ENCODE measurements around the gene KRT6A.

DNA sequence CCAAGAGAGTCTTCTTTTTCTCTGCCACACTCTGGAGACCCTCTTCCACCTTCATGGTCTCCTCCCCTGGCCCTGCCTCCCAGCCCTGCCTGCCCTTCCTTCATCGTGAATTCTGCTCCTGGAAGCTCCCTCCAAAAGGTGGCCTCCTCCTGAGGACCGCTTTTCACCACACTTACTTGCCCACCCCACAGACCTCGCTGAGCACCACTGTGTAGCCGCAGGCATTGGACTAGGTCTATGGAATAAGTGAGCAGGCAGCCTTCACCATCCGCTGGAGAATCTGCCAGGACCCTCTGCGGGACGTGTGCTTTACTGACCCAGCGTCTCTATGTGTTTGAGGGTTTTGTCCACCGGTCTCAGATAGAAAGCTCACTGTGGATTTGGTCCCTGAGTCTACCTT, 36.8 kb upstream of the KRT6A start:
- TF ChIP-seq, protein P1, sequence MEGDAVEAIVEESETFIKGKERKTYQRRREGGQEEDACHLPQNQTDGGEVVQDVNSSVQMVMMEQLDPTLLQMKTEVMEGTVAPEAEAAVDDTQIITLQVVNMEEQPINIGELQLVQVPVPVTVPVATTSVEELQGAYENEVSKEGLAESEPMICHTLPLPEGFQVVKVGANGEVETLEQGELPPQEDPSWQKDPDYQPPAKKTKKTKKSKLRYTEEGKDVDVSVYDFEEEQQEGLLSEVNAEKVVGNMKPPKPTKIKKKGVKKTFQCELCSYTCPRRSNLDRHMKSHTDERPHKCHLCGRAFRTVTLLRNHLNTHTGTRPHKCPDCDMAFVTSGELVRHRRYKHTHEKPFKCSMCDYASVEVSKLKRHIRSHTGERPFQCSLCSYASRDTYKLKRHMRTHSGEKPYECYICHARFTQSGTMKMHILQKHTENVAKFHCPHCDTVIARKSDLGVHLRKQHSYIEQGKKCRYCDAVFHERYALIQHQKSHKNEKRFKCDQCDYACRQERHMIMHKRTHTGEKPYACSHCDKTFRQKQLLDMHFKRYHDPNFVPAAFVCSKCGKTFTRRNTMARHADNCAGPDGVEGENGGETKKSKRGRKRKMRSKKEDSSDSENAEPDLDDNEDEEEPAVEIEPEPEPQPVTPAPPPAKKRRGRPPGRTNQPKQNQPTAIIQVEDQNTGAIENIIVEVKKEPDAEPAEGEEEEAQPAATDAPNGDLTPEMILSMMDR (IDR thresholded peaks at IDR 0.05): no peak
- no peak for TF ChIP-seq POLR2A (IDR thresholded peaks at IDR 0.05)

Data from Peyer's patch (tissue), 4 donors.